Right atrium auricular region (tissue), 2 donors: ENCODE results near the gene RRAS2. TPM values are rescaled to one million over a fixed set of nuclear protein-coding genes. Genes with fewer than 3 reads are reported as not detected.

Experiments
- DNase-seq: peaks from one replicate; pipeline ENCODE4 v3.0.0-alpha.2; 2019; ENCODE audit warnings: low spot score
- H3K27ac ChIP-seq, 2 donors: fragments of 200-600 bp; sonication (generic); 1 replicate in 1 of 2; 2 replicates in 1 of 2; pipeline ENCODE4 v1.5.1; 2016 to 2019
- H3K27me3 ChIP-seq, 2 donors: fragments of 200-600 bp; sonication (generic); one replicate each; pipeline versions ENCODE4 v1.5.1 to v1.6.0; 2017 to 2019
- H3K36me3 ChIP-seq: fragments of 200-600 bp; sonication (generic); one replicate; pipeline ENCODE4 v1.5.1; 2016
- H3K4me1 ChIP-seq, 2 donors: fragments of 200-600 bp; sonication (generic); one replicate each; pipeline versions ENCODE4 v1.5.1 to v1.6.0; 2017 to 2019
- H3K4me3 ChIP-seq, 2 donors: fragments of 200-600 bp; sonication (generic); 1 replicate in 1 of 2; 2 replicates in 1 of 2; pipeline ENCODE4 v1.5.1; 2017 to 2019; ENCODE audit warnings: mild to moderate bottlenecking in 1 of 2, moderate library complexity in 1 of 2
- H3K9me3 ChIP-seq, 2 donors: fragments of 200-600 bp; sonication (generic); one replicate each; pipeline ENCODE4 v1.5.1; 2019
- CTCF ChIP-seq, 2 donors: fragments of 200-600 bp; sonication (generic); IDR thresholded peaks; one replicate each; pipeline ENCODE4 v1.5.1; 2019; ENCODE audit warnings: antibody characterized with exemption in 2 of 2
- total RNA-seq, 2 donors: library from RNA; depleted of rRNA; stranded (reverse); fragments of >200 nt; gene quantifications; one replicate each; pipeline ENCODE4 v1.1.0, GENCODE V29; 2016

The RRAS2 gene
- total RNA-seq, 2 donors from 2014 or later = 39.3 to 65.2 TPM

- Histone ChIP-seq H3K9me3 (no peaks in the 10 kb centered on the region), H3K36me3 (peaks cover 4% of the 10 kb centered on the region), H3K27ac (no peak overlapping the region), H3K4me1 (no peaks in the 10 kb centered on the region), H3K27me3 (no peaks in the 10 kb centered on the region), H3K4me3 (no peak overlapping the region)
- TF ChIP-seq CTCF (IDR thresholded peaks at IDR 0.05) = no peak
- DNase-seq = no peak
Observed at GRCh38 chr11:14266622-14267021, 92.4 kb downstream of the RRAS2 start.

GRCh38 chr11:14264966-14265365, 94.0 kb downstream of the RRAS2 start:
- TF ChIP-seq CTCF (IDR thresholded peaks at IDR 0.05) = no peak
- H3K9me3 ChIP-seq = no peaks in the 10 kb centered on the region
- peaks cover 4% of the 10 kb centered on the region for H3K36me3 ChIP-seq
- no peaks in the 10 kb centered on the region for H3K4me1 ChIP-seq
- no peak overlapping the region for H3K4me3 ChIP-seq
- H3K27ac ChIP-seq = no peak overlapping the region
- DNase-seq = no peak
- H3K27me3 ChIP-seq = no peaks in the 10 kb centered on the region

GRCh38 chr11:14262271-14262846, 96.6 kb downstream of the RRAS2 start:
- no peak for TF ChIP-seq CTCF (IDR thresholded peaks at IDR 0.05)
- Histone ChIP-seq H3K27me3 (no peaks in the 10 kb centered on the region), H3K4me1 (no peaks in the 10 kb centered on the region), H3K4me3 (no peak overlapping the region), H3K9me3 (no peaks in the 10 kb centered on the region), H3K36me3 (peaks cover 4% of the 10 kb centered on the region), H3K27ac (no peak overlapping the region)
- no peak for DNase-seq

- Histone ChIP-seq H3K27me3 (no peaks in the 10 kb centered on the region), H3K4me1 (no peaks in the 10 kb centered on the region), H3K27ac (peak overlapping the region; percentile 2 to 19), H3K36me3 (peaks cover 4% of the 10 kb centered on the region), H3K9me3 (no peaks in the 10 kb centered on the region), H3K4me3 (no peak overlapping the region)
- DNase-seq = no peak
- TF ChIP-seq CTCF (IDR thresholded peaks at IDR 0.05) = no peak
Observed at GRCh38 chr11:14261066-14261465, 97.9 kb downstream of the RRAS2 start.

GRCh38 chr11:14259878-14260277, 99.1 kb downstream of the RRAS2 start:
- no peak for TF ChIP-seq CTCF (IDR thresholded peaks at IDR 0.05)
- no peaks in the 10 kb centered on the region for H3K27me3 ChIP-seq

GRCh38 chr11:14259186-14259784, 99.7 kb downstream of the RRAS2 start:
- no peak for TF ChIP-seq CTCF (IDR thresholded peaks at IDR 0.05)
- DNase-seq = no peak

More at GRCh38 chr11:14259878-14260277, 99.1 kb downstream of the RRAS2 start:
- H3K9me3 ChIP-seq = no peaks in the 10 kb centered on the region
- H3K4me1 ChIP-seq = no peaks in the 10 kb centered on the region
- no peak for DNase-seq
- no peaks in the 10 kb centered on the region for H3K36me3 ChIP-seq
- no peak overlapping the region for H3K27ac ChIP-seq
- H3K4me3 ChIP-seq = no peak overlapping the region

More at GRCh38 chr11:14259186-14259784, 99.7 kb downstream of the RRAS2 start:
- Histone ChIP-seq H3K27ac (no peak overlapping the region), H3K36me3 (no peaks in the 10 kb centered on the region), H3K4me1 (no peaks in the 10 kb centered on the region), H3K4me3 (no peak overlapping the region), H3K9me3 (no peaks in the 10 kb centered on the region), H3K27me3 (no peaks in the 10 kb centered on the region)
